Measurements from ENCODE around the gene HGS.

- TF ChIP-seq POLR2AphosphoS5 (IDR thresholded peaks at IDR 0.05; ENCODE audit: low read depth, low read length): no peak
- TF ChIP-seq, protein P1, sequence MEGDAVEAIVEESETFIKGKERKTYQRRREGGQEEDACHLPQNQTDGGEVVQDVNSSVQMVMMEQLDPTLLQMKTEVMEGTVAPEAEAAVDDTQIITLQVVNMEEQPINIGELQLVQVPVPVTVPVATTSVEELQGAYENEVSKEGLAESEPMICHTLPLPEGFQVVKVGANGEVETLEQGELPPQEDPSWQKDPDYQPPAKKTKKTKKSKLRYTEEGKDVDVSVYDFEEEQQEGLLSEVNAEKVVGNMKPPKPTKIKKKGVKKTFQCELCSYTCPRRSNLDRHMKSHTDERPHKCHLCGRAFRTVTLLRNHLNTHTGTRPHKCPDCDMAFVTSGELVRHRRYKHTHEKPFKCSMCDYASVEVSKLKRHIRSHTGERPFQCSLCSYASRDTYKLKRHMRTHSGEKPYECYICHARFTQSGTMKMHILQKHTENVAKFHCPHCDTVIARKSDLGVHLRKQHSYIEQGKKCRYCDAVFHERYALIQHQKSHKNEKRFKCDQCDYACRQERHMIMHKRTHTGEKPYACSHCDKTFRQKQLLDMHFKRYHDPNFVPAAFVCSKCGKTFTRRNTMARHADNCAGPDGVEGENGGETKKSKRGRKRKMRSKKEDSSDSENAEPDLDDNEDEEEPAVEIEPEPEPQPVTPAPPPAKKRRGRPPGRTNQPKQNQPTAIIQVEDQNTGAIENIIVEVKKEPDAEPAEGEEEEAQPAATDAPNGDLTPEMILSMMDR (IDR thresholded peaks at IDR 0.05): no peak
These were observed 3.7 kb upstream of the HGS start for GRCh38 chr17:81680150-81680549.

Measured in Panc1 (cell line).